NCI-H1694 (cell line): ENCODE results near the gene BARX2.

Source experiments
- DNase-seq: peaks from one replicate; lab custom pipeline; 2025; lab: John Stamatoyannopoulos, UW

Gene BARX2

DNA sequence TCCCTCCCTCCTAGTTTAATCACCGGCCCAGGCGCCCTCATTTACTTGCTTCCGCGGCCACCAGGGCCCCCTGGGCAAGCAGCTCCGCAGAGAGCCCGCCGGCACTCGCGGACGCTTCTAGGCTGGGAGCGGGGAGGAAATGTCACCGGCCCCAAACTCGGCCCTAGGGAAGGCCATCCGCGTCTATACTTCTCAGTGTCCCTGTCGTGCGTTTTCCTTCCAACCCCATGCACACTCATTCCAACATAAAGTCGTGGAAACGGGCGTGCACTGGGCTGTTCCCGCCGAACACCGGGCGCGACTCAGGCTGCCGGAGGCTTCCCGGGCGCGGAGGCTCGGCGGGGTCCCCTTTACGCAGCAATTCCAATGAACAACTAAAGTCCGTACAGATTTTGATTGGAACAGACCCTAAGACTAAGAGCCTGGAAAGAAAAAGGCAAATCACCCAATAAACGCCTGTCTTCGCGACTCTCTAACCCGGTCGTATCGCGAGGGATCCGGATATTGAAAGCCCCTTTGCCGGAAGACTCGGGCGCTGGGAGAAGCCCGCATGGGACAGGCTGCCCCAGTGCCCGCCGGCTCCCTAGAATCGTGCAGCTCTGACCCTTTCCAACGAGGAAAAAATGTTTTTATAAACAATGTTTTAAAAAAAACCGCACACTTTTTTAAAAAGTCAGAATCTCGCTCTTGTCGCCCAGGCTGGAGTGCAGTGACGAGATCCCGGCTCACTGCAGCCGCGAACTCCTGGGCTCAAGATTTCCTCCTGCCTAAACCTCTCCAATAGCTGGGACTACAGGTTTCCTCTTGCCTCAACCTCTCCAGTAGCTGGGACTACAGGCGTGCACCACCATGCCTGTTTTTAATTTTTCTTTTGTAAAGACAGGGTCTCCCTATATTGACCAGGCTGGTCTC, 1.3 kb upstream of the BARX2 start:
- no peak for DNase-seq

DNA sequence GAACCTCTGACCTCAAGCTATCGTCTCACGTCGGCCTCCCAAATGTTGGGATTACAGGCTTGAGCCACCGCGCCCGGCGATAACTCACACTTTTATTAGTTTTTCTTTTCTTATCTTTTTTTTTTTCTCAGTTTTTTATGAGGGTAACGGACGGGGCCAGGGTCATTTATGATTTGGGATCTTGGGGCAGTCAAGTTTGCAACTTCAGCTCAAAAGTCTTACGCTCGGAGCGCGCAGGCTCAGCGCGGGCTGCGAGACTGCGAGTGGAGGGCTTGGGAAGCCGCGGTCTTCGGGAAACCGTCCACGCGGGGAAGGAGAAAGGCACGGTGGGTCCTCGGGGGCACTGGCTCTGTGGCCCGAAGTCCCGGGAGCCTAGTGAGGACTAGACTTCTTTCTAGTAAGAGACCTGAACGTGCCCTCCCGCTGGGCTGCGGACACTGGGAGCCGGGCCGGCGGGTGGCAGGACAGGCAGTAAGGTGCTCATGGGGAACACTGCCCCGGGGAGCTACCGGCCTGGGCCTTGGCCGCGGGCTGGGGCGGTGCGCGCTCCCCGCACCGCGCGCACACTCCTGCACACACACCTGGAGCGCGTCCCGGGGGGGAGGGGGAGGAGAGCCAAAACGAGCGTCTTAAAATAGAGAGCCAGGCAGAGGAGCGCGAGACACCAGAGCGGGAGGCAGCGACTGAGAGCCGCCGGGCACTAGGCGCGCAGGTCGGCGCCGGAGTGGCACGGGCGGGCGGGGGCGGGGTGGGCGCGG, 476 bp upstream of the BARX2 start:
- no peak for DNase-seq

DNA sequence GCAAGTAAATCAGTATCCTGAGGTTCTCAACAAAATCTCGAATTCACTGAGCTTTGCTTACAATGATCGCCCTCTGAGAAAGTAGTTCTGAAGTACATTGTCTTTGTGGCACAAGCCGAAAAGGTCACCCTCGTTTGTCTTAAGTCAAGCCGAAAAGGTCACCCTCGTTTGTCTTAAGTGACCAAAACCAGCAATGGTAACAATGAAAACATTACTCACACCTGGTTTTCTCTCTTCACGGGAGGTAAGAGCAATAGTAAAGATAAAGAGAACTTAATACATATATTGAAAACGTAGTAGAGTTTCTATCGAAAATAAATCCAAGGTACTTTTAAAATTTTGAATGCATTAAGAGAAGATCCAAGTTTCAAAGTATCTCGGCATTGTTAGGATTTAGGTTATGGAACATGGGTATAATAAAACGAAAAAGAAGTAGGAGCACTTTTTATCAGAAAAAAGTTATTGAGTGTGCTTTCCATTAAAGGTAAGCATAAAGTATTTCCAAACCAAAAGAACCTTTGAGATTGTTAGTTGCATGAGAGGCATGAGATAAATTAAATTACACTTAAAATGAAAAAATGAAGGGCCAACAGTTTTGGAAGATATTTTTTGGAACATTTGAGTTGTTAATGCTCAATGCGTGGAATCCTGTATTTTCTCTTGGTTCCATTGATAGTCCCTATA, 1.2 kb downstream of the BARX2 start:
- DNase-seq: no peak

DNA sequence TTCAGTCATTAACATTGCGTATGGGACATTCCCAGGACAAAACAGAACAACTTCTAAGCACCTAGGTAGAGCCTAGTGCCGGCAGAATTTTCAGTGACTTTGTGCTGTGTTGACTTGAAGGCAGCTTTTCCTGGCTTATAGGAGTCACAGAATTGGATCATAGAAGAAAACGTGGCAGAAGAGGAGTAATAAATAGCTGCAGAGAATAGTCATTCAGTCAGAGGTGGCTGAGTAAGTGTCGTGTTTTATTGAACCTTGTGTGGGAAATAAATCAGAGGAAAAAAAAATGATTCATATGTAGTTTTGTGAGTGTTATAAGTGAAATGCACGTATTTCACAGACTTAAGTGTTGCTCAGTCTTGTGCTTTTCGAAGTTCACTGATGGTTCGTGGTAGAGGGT, 2.1 kb downstream of the BARX2 start:
- DNase-seq: no peak

DNA sequence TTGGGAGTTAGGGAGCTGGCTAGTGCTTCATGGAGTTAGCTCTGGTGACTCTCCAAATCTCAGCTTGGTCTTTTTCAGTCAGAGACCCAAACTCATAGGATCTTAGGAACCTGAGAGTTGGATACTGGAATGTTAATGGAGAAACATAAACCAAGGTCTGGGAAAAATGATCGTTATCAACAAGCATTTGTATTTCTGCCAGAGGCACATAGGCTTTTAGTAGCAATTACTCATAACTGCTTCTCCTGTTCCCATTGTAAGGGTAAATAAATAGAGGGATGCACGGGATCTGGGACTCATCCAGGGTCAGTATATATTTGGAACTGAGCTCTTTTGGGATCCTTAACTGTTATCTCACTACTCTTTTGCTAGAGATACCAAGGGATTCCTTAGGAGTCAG, 4.8 kb downstream of the BARX2 start:
- no peak for DNase-seq

DNA sequence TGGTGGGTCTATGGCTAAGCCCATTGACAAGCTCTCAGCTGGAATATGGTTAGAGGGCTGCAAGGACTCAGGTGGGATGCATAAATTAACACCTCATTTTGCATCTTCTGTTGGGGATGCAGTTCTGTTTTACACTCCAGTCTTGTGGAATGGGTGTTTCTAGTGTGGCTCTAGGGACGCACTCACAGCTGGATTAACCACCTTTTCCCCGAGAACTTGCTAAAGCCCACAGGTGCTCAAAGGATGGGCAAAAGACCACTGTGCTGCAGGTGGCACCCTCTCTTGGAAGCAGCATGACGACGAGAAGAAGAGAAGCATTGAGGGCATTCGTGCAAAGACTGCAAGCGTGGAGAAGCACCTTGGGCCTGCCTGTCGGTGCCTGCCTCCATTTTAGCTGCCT, 6.9 kb downstream of the BARX2 start:
- DNase-seq: no peak

DNA sequence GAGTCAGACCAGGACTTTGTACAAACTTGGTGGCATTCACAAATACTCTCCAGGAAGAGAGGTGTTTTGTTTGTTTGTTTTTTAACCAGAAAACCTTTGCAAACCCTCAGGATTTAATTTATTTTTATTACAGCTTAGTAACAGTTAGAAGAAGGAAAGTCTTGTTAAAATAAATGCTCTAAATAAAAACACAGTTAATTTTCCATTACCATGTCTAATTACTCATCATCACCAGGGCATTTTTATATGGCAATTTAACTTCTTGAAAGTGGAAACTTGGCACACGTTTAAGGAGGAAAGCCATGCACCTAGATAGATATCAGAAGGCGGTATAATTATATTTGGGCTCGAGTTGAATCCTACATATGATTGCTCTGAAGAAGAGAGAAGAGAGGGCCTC, 7.4 kb downstream of the BARX2 start:
- no peak for DNase-seq

DNA sequence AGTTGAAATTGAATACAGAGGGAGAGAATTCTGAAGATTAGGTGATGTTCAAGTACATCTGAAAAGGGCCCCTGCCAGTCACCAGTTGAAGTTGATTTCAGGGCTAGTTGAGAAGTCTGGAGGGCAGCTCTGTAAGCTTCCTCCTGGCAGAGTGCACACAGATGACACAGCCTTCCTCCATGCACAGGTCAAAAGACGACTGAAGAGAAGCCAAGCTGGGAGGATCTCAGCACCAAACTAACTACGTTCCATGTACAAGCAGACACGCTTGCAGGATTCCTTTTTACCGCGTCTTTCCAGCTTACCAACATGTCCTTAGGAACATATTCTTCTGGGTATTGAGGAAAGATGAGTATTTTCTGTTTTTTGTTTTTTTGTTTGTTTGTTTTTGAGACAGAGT, 7.9 kb downstream of the BARX2 start:
- DNase-seq: no peak

DNA sequence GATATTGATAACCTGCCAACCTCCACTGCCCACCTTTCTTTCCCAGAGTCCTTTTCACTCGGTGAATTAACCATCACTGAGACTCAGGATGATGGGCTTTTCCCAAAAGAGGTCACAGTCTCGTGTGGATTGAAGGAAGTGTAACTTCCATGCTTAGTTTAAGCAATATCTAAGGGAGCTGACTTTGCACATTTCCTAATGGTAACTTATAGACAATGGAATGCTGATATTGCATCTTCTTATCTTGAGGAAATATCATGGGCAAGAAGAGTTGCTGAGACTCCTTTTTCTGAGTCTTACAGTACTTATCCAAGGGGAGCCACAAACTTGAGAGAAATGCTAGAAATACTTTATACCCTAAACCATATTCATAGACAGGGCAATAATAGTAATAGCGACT, 8.8 kb downstream of the BARX2 start:
- DNase-seq: no peak

DNA sequence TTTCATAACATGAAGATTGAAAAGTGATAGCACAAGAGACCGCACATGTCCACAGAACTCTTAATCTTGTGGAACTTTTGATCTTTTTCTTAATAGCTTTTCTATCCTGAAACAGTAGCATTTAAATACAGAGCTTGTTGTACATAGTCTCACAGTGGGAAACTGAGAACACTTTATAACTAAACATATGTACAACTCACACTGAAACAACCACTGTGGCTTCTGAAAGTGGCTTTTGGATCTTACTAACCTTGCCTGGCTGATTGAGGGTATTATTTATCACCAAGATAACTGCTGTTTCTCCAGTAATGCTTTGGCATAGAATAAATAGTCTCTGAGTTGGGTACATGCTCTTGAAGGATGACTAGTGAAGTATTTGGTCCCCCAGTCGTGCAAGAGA, 10.2 kb downstream of the BARX2 start:
- no peak for DNase-seq

DNA sequence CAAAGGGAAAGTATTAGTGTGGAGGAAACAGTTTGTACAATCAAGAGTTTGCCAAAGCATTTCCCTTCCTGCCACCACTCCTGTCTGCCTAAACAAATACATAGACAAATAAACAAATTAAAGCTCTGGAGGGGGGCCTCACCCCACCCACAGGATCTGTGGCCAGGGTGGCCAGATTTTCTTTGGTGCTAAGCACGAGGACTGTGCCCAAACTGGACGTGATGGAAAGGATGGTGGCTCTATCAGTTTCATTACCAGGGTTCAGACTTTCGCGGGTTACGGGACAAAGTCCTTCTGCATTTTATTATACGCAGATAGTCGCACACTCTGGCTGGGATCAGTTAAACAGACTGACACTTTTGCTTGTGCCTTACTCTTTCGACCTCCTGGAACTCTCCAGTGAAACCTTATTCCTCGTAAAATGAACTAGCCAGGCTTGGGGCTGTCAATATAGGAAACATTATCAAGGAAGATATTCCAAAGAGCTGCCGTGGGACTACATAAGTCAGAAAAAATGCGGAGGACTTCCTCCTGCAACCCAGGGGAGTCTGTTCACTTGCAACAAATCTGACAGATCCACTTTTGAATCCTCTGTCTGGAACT, 11.2 kb downstream of the BARX2 start:
- no peak for DNase-seq

DNA sequence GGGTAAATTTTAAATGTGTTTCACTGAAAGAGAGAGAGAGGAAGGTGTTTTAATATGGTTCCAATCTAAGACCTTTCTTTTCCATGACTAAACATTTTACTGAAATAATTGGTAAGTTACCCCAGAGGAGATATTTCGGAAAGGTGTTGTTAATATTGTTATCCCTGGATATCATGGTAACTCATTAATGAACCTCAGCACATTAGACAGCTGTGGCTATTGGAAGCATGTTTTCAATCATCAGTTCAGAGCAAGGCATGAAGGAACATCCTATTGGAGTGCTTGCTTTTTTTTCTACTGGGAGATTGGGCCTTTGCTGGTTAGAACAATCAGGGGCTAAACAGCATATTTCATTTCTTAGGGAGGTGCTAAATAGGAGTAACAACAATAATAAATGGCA, 11.8 kb downstream of the BARX2 start:
- no peak for DNase-seq

DNA sequence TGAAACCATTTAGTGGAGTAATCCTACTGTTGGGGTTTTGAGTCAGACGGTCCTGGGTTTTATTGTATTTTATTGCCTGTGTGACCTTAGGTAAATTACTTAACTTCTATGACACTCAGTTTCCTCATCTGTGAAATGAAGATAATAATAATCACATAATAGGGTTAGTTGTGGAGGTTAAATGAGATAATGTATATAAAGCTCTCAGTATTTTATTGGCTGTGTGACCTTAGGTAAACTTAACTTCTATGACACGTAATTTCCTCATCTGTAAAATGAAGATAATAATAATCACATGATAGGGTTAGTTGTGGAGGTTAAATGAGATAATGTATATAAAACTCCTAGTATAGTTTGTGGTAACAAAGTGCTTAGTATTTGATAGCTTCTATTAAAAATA, 13.2 kb downstream of the BARX2 start:
- no peak for DNase-seq

DNA sequence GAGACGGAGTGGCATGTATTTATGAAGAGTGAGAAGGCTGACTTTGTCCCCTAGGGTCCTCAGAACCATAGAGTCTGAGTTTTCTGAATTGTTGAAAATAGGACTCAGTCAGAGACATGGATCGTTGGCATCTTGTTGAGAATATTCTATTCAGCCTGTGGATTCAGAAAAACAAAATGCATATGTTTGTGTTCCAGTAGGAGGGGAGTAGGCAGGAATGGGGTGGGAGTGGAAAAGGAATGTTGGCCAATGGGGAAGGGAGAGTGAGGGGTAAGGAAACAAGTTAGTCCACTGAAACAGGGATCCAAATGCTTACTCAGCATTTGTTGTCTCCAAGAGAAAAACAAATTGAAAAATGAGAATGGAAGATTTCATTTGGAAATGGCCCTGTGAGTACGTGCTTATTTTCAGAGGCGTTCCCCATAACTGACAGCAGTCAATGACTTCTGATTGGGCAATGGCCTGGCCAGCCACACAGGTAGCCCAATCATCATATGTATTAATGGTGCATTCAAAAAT, 14.7 kb downstream of the BARX2 start:
- no peak for DNase-seq

DNA sequence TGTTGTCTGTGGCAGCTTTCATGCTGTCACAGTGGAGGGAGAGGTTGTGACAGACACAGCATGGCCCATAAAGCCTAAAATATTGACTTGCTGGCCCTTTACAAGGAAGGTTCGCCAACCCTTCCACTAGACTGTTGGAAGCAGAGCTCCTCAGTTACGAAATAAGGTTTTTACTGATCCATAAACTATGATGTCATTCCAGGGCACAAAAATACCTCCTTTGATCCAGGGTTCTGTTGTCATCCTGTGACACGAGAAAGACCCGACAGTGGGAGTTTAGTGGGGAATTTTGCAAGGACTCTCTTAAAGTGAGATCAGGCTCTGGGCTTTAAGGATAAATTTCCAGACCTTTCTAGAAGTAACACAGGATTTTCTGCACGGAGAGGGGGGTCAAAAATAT, 15.7 kb downstream of the BARX2 start:
- DNase-seq: no peak

DNA sequence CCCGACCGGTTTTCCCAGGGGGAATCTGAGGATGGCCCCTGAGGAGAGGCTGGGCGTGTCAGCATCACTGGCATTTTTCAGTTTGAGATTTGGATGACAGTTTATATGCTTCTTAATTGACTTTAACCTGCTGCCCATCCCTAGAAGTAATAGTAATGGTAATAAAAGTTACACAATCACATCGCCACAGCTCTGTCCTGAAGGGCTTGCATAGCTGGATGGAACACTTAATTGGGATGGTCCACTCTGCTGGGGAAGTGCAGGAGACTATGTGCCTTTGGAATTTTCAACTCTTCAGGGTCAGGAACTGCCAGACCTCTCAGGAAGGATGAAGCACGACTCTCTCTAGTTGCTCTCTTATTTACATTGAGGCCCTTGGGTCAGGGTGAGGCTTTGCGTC, 16.2 kb downstream of the BARX2 start:
- no peak for DNase-seq

DNA sequence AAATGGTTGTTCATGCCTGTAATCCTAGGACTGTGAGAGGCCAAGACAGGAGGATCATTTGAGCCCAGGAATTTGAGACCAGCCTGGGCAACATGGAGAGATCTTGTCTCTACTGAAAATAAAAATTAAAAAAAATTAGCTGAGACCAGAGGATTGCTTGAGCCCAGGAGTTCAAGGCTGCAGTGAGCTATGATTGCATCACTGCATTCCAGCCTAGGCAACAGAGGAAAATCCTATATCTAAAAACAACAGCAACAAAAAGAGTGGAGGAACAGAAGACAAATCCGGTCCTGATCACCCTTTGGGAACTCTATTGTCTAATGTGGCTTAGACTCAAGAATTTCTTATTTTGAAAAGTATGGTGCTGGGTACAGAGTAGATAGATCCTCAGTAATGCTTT, 17.3 kb downstream of the BARX2 start:
- DNase-seq: no peak

DNA sequence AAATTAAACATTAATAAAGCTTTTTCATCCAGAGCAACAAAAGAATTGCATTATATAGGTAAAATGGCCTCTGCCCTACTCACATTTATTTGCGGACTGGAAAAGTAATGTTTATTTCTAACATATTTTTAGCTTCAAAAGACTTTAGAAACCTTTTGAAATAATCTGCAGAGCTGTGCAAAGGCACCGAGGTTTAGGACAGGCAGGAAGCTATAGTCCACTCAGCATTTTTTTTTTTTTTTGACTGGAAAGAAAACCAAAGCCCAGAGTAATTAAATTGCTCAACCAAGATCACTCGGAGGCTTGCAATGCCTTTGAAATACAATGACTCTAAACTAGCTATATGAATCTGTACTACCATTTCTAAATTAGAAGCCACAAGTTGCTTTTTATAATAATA, 19.1 kb downstream of the BARX2 start:
- no peak for DNase-seq

DNA sequence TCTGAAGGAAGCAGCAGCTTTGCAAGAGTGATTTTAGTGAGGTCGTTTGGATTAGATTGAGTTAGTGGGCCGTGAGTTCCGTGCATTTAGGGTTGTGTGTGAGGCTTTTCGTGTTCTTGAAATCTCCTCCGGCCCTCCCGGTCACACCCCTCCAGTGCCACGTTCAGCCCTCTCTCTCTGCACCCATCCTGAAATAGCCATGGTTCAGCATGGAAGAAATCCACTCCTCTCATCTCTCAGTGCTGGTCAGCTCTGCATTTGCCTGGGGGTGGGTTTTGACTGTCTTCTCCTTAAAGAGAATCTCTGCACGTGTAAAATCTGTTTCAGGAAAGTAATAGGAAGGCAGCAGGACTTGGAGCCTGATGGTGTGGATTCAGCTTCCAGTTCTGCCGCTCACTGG, 19.8 kb downstream of the BARX2 start:
- DNase-seq: no peak

DNA sequence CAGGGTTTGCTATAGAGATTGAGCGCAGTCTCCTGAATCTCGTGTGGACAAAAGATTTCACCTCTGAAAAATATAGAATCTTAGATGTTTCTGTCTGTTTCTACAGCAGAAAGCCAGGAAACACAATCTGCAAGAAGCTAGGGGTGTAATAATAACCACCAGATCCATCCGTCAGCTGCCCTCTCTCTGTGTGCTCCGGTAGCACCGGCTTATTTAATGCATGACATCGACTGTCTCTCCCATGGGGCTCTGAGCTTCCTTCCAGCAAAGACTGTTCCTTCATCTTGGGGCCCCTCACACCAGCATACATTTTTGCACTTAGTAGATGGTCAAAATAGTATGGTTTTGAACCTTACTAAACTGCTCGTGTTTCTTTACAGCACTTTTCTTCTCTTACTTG, 20.2 kb downstream of the BARX2 start:
- DNase-seq: no peak

DNA sequence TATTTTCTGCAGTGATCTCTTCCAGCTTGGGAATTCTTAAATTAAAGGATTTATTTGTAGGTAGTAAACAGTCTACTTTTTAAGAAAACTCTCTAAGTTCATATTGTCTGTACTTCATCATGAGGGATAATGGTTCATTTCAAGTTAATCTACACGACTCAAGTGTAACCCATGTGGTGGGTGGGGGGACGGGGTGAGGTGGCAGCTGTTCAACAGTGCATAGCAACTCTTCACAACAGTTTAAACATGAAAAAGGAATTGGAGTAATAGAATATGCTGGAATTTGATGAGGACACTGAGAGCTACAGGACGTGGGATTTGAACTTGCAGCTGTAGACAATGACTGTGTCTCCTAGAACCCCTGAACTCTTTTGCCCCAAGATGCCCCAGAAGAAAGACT, 20.8 kb downstream of the BARX2 start:
- DNase-seq: no peak
